DOHH2 (cell line): ENCODE data around the gene APLF.
A peak's percentile ranks its signal among the peaks of the same experiment; 100 is the strongest.

Experiments used
- H3F3A ChIP-seq: fragments of 200-600 bp; sonication (generic), shearing (Covaris generic); 2 replicates; pipeline ENCODE4 v1.6.0; 2016; ENCODE audit warnings: antibody characterized with exemption, mild to moderate bottlenecking; ENCODE audit not compliant: control insufficient read depth, insufficient read depth
- H3K27ac ChIP-seq: fragments of 200-600 bp; sonication (generic); 2 replicates; pipeline ENCODE4 v1.5.1; 2014; ENCODE audit warnings: low read depth, mild to moderate bottlenecking, low read length, moderate library complexity
- H3K27me3 ChIP-seq: fragments of 200-600 bp; sonication (generic); 2 replicates; pipeline ENCODE4 v1.6.1; 2014; ENCODE audit warnings: mild to moderate bottlenecking, low read length, mixed read lengths; ENCODE audit not compliant: control insufficient read depth
- H3K36me3 ChIP-seq: fragments of 200-600 bp; sonication (generic); 2 replicates; pipeline ENCODE4 v1.6.1; 2014; ENCODE audit warnings: mild to moderate bottlenecking, low read length, moderate library complexity, mixed read lengths; ENCODE audit not compliant: control insufficient read depth
- H3K4me1 ChIP-seq: fragments of 200-600 bp; sonication (generic); 2 replicates; pipeline ENCODE4 v1.6.1; 2014; ENCODE audit warnings: mild to moderate bottlenecking, low read length, mixed read lengths; ENCODE audit not compliant: control insufficient read depth
- H3K4me2 ChIP-seq: fragments of 200-600 bp; sonication (generic); 2 replicates; pipeline ENCODE4 v1.6.0; 2014; ENCODE audit warnings: mild to moderate bottlenecking, low read length, moderate library complexity
- H3K4me3 ChIP-seq: fragments of 200-600 bp; sonication (generic); 2 replicates; pipeline ENCODE4 v1.5.1; 2014; ENCODE audit warnings: mild to moderate bottlenecking, low read length, mixed read lengths
- H3K79me2 ChIP-seq: fragments of 200-600 bp; sonication (generic); 2 replicates; pipeline ENCODE4 v1.6.1; 2014; ENCODE audit warnings: mild to moderate bottlenecking, low read length, mixed read lengths; ENCODE audit not compliant: control insufficient read depth
- H3K9me2 ChIP-seq: fragments of 200-600 bp; sonication (generic); replicated peaks from 2 replicates; pipeline ENCODE4 v1.6.1; 2014; ENCODE audit warnings: mild to moderate bottlenecking, low read length, mixed read lengths; ENCODE audit not compliant: control insufficient read depth
- H3K9me3 ChIP-seq: fragments of 200-600 bp; sonication (generic); 2 replicates; pipeline ENCODE4 v1.6.1; 2014; ENCODE audit warnings: antibody characterized with exemption, low read length, mixed read lengths; ENCODE audit not compliant: control insufficient read depth, insufficient read depth
- H4K20me1 ChIP-seq: fragments of 200-600 bp; sonication (generic); 2 replicates; pipeline ENCODE4 v1.6.0; 2014; ENCODE audit warnings: low read depth, mild to moderate bottlenecking, antibody characterized with exemption, low read length, moderate library complexity; ENCODE audit not compliant: control insufficient read depth, insufficient read depth
- CTCF ChIP-seq: fragments of 200-600 bp; sonication (generic); IDR thresholded peaks from one replicate; pipeline ENCODE4 v1.5.1; 2014; ENCODE audit warnings: antibody characterized with exemption, mild to moderate bottlenecking, low read depth, low read length; ENCODE audit not compliant: poor library complexity, severe bottlenecking
- EZH2phosphoT487 ChIP-seq: fragments of 200-600 bp; sonication (generic); IDR thresholded peaks from 2 replicates; pipeline ENCODE4 v1.6.1; 2017; ENCODE audit warnings: borderline replicate concordance, mild to moderate bottlenecking, antibody characterized with exemption, low read length, moderate library complexity, mixed read lengths

The APLF gene

GRCh38 chr2:68431316-68431972 lies 35.9 kb upstream of the APLF start:
- peaks cover 42% of the 10 kb centered on the region for H3K4me1 ChIP-seq
- H3K4me2 ChIP-seq: no peak overlapping the region
- H3K9me3 ChIP-seq: peaks cover 11% of the 10 kb centered on the region; the same call in 1 of the 2 replicates
- no peaks in the 10 kb centered on the region for H3K9me2 ChIP-seq
- no peaks in the 10 kb centered on the region; the same call in 1 of the 2 replicates for H3F3A ChIP-seq
- no peak overlapping the region for H3K27ac ChIP-seq
- no peaks in the 10 kb centered on the region for H3K79me2 ChIP-seq
- H4K20me1 ChIP-seq: no peaks in the 10 kb centered on the region
- TF ChIP-seq CTCF (no peak), EZH2phosphoT487 (no peak)
- H3K4me3 ChIP-seq: no peak overlapping the region
- no peaks in the 10 kb centered on the region for H3K36me3 ChIP-seq
- no peaks in the 10 kb centered on the region for H3K27me3 ChIP-seq

GRCh38 chr2:68432696-68433658 lies 34.4 kb upstream of the APLF start:
- no peaks in the 10 kb centered on the region for H3K27me3 ChIP-seq
- H3K9me3 ChIP-seq: peaks cover 11% of the 10 kb centered on the region; the same call in 1 of the 2 replicates
- H3K4me2 ChIP-seq: no peak overlapping the region
- H3K4me1 ChIP-seq: peaks cover 41% of the 10 kb centered on the region
- H3K9me2 ChIP-seq: no peaks in the 10 kb centered on the region
- no peaks in the 10 kb centered on the region for H3K36me3 ChIP-seq
- H4K20me1 ChIP-seq: no peaks in the 10 kb centered on the region
- no peak overlapping the region for H3K4me3 ChIP-seq
- H3K27ac ChIP-seq: no peak overlapping the region
- H3K79me2 ChIP-seq: no peaks in the 10 kb centered on the region
- no peaks in the 10 kb centered on the region; the same call in 1 of the 2 replicates for H3F3A ChIP-seq
- no peak for TF ChIP-seq EZH2phosphoT487

- H3K4me2 ChIP-seq: peak overlapping the region; percentile 49; the same call in 1 of the 2 replicates
- H3F3A ChIP-seq: peaks cover 14% of the 10 kb centered on the region
- H3K4me3 ChIP-seq: no peak overlapping the region
- no peaks in the 10 kb centered on the region for H3K36me3 ChIP-seq
- no peaks in the 10 kb centered on the region for H4K20me1 ChIP-seq
- H3K9me3 ChIP-seq: peaks cover 11% of the 10 kb centered on the region; the same call in 1 of the 2 replicates
- no peaks in the 10 kb centered on the region for H3K9me2 ChIP-seq
- no peaks in the 10 kb centered on the region for H3K79me2 ChIP-seq
- peaks cover 52% of the 10 kb centered on the region for H3K4me1 ChIP-seq
- no peak for TF ChIP-seq EZH2phosphoT487
- TF ChIP-seq CTCF: no peak
- peak overlapping the region; percentile 40; the same call in 1 of the 2 replicates for H3K27ac ChIP-seq
- H3K27me3 ChIP-seq: no peaks in the 10 kb centered on the region
Observed at GRCh38 chr2:68434981-68435380, 32.4 kb upstream of the APLF start.
